Activated T-cell treated with anti-CD3 and anti-CD28 coated beads for 4 hours (primary cell): ENCODE data around the gene HIRIP3.
"Not testable (repeated sequence)": the region's sequence is repeated elsewhere in the genome, so short reads cannot be mapped to it uniquely, and the experiment has no call there.

Experiments
- DNase-seq: peaks from one replicate; pipeline ENCODE4 v3.0.0-alpha.2; 2020

The HIRIP3 gene

DNA sequence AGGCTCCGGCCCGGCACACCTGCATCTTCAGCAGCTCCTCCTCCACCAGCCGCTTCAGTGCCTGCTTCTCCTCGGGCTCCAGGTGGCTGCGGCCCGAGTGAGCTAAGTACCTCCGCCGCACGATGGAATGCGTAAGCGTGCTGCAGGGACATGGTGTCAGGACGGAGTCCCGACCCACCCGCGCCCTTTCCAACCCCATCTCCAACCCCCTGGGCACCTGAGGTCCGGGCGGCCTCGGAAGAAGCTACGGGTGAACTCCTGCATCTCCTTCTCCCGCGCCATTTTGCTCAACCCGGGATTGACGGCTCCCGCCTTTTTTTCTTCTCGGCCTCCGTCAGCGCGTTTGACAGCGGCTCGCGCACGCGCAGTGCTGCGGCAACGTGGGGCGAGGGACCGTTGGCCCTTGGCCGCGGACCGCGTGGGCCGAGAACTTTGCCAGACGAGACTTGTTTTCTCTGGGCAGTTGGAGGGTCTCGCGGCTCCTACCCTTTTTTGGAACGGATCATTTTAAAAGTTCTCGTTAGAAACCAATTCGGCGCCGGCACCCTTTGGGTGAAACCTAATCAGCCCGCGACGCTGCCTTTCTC lies at the start of gene HIRIP3:
Gene HIRIP3 (minus strand): TSS at position 294 of the 587 bp plus-strand sequence. CDS start 12 bp downstream, at position 282.
- peak; percentile 69 for DNase-seq

GRCh38 chr16:30041841-30042240 lies 46.4 kb upstream of the HIRIP3 start:
- DNase-seq, result no peak

DNA sequence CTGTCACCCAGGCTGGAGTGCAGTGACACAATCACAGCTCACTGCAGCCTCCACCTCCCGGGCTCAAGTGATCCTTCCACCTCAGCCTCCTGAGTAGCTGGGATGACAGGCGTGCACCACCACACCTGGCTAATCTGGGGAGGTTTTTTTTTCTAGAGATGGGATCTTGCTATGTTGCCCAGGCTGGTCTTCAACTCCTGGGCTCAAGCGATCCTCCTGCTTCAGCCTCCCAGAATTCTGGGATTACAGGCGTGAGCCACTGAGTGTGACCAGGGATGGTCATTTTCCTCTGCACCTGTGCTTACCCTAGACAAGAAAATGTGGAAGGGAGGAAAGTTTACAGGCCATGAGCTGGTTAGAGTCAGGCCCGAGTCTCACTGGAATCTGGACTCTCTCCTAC lies 45.3 kb upstream of the HIRIP3 start:
- not testable (repeated sequence) for DNase-seq

DNA sequence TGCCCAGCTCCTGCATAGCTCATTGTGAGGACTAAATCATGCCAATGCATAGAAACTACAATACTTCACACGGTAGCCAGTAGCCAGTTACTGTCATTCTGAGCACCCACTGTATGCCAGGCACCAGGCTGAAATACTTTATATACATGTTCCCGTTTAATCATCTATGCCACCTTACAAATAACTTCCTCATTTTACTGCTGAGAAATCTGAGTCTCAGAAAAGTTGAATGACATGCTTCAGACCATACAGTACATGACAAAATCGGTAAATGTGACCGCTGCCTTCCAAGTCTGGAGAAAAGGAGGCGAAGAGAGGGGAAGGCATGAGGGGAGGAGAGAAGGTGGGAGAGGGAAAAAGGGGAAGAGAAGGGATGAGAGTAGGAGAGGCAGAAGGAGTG lies 44.8 kb upstream of the HIRIP3 start:
- no peak for DNase-seq

DNA sequence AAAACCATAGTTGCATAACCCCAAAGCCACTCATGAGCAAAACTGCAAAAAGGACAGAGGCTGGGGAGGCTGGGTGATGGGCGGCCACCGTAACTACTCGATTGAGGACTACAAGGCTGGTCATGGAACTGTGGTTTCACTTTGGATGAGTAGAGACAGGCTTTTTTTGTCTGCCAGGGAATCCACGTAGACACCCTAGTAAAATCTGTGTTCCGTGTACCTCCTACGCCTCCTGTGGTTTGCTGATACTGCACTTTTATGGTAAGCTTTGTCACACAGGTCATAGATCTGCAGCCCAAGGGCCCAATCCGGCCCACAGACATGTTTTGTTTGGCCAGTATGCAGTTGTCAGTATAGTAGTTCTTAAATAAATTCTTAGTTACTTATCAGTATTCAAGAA lies 37.9 kb upstream of the HIRIP3 start:
- DNase-seq, result no peak

DNA sequence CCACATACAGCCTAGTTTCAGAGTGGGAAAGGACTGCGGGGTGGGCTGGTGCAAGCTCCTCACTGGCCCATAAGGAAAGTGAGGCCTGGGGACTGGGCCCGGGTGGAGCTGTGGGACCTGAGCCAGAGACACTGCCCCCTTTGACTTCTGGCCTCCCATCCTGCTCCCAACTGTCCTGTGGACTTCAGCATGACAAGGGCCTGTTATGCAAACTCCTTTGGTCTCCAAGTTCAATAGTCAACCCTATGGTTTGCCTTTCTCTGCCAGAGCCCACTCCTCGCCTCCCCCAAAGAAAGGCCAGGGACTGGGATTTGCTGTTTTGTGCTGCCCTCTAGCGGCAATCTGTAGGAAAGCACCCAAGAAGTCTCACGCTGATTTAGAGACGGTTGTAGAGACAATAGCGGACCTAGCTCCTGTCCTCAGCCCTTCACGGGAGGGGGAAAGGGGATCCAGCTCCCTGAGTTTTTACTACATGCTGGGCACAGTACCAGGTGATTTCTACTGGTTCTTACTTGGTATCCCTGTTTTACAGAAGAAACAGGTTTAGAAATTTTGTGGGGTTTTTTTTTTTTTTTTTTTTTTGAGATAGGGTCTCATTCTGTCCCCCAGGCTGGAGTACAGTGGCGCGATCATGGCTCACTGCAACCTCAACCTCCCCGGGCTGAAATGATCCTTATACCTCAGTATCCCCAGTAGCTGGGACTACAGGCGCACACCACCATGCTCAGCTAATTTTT lies 36.8 kb upstream of the HIRIP3 start:
- DNase-seq, result peak; percentile 46

GRCh38 chr16:30031477-30031918 lies 36.1 kb upstream of the HIRIP3 start:
- no peak for DNase-seq

DNA sequence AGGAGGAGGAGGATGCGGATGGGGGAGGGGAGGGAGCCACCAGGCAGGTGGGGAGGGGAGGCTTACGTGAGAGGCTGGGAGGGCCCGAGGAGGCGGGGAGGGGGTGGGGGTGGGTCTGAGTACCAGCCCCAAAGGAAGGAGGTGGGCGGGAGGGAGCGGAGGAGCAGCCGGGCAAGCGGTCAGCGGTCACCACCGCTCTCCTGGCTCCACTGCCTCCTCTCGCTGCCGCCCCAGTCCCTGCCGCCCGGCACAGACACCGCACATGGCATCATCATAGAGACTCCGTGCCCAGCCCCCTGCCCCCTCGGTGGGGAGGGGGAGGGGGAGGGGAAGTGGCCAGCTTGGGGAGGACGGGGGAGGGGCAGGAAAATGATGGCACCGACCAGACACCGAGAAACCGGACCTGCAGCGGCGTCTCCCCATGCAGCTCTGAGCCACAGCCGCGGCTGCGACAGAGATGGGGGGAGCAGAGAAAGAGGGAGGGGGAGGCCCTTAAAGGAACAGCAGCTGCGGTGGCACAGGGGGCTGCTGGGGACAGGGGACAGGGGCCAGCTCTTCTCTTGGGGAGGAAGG lies 35.5 kb upstream of the HIRIP3 start, which contains the start of gene TLCD3B:
Gene TLCD3B (minus strand): TSS at position 431 of the 573 bp plus-strand sequence. CDS start 744 bp downstream, outside the sequence.
- DNase-seq, result no peak

DNA sequence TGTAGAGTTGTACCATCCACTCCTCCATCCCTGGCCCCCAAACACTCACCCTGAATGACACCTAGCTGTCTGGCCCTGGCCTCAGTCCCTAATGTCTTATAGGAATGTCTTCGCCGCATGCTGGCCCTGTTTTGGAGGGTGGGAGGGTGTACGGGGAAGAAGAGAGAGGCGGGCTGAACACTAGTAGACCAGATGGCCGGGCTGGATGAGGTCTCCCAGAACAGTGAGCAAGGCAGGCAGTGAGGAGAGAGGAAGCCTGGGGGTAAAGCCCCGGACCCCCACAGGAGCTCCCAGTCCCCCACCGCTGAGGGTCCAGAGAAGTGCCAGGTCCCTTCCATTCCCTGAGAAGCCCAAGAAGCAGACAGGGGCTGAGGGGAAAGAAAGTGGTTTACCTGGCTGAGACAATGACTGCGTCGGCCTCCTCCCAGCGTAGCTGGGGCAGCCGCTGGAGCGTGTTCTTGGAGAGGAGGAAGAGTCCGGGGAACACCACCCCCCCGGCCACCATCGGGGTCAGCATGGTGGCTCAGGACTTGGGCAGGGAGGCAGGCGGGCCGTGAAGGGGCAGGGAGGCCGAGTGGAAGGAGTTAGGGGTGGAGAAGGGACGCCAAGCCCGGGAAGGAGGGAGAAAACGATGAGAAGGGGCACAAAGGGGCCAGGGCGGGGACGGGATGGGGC lies 34.7 kb upstream of the HIRIP3 start:
- no peak for DNase-seq

GRCh38 chr16:30028438-30029076 lies 33.1 kb upstream of the HIRIP3 start:
- no peak for DNase-seq

DNA sequence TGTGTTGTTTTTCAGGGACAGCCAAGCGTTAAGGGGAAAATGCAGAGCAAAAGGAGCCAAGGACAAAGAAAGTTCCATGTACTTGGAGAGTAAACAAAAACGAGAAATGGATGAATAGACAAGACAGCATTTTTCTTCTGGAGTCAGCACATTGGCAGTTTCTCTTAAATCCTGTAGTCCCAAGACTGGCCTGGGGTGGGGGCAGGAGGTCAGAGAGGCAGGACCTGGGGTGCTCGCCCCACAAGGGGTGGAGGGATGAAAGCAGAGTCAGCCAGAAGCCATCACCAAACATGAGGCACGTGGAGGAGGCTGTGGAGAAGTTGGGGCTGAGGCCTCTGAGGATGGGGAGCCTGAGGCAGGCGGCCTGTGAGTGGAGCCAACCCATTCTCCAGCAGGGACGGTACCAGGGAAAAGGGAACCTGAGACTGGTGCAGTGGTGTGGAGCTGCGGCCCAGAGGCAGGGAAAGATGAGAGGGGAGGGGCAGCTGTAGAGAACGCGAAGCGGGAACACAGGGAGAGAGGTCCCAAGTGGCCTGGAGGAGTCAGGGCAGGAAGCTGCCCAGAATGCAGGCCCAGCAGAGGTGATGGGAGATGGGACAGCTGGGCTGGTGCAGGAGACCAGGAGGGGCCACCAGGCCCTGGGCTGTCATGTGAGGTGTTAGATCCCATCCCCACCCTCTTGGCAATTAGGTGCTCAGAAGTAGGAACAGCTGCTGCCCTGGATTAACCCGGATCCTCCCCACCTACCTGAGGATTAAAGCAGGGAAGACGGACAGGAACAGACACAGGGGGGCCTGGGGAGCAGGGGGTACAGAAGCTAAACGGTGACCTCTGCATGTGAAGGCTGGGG lies 32.4 kb upstream of the HIRIP3 start:
- no peak for DNase-seq

DNA sequence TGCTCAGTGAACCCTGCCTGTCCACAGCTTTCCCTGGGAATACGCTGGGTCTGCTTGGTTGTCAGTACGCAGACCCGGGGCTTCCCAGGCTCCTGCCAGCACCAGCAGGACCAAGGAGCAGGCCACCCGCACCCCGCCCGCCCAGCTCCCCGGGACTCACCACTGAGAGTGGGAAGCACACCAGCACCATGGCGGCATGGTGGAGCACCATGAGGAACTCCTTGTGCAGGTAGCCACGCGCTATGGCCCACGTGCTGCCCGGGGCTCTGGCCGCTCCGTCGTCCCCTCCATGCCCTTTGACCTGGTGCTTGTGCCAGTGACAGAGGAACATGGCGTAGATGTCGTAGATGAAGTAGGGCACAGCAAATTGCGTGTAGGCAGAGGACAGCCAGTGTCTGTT lies 31.0 kb upstream of the HIRIP3 start:
- DNase-seq, result no peak

- DNase-seq, result no peak
Observed at GRCh38 chr16:30025574-30025973, 30.2 kb upstream of the HIRIP3 start.

- DNase-seq, result no peak
Observed at GRCh38 chr16:30025156-30025555, 29.7 kb upstream of the HIRIP3 start.

DNA sequence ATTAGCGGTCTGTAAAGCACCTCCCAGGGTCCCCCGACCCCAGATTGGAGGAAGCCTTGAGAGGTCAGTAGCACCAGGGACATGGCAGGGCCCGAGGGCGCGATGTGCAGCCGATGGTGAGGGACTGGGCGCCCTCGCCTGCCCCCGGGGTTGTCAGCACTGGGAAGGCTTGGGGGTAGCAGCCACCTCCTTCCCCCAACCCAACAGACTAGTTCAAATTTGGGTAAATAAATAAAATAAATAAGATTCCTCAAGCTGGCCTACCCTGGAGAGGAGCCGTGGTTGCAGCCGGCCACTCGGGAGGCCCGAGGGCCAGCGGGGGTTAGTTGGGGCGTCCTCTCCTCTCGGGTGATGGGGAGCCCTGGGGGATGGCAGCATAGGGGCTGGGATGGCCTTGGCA lies 29.0 kb upstream of the HIRIP3 start:
- no peak for DNase-seq

- DNase-seq, result no peak
Observed at GRCh38 chr16:30023586-30023985, 28.2 kb upstream of the HIRIP3 start.

DNA sequence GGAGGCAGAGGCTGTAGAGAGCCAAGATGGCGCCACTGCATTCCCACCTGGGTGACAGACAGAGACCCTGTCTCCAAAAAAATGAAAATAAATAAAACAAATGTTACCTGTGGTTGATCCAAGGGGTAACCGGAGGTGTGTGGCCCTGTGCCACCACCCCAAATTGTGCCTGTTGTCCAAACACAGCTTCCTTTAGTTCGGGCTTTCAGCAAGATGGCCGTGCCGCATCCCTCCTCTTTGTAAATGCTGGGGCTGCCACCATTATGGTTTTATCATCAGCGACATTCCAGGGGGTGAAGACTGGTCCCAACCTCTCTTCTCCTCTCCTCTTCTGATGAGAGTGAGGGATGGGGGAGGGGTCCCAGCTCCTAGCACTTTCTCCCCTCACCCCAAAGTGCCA lies 27.5 kb upstream of the HIRIP3 start, which contains the start of gene C16orf92:
Gene C16orf92 (plus strand): TSS at position 312 of the 400 bp plus-strand sequence. CDS start 143 bp downstream, outside the sequence.
- no peak for DNase-seq

DNA sequence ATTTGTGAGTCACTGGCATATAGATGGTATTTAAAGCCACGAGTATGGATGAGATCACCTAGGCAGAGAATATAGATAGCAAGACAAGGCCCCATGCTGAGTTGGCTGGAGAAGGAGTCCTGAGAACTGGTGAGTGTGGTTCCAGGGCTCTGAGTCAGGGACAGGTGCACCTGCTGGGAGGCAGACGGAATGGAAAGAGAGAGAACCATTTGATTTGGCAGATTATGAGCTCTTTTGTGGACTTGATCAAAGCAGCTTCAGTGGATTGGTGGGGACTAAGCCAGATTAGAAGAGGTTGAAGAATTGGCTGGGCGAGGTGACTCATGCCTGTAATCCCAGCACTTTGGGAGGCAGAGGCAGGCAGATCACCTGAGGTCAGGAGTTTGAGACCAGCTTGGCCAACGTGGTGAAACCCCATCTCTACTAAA lies 23.3 kb upstream of the HIRIP3 start:
- DNase-seq, result no peak

GRCh38 chr16:30017937-30018336 lies 22.5 kb upstream of the HIRIP3 start:
- DNase-seq, result not testable (repeated sequence)

- no peak for DNase-seq
Observed at GRCh38 chr16:30017277-30017656, 21.9 kb upstream of the HIRIP3 start.

DNA sequence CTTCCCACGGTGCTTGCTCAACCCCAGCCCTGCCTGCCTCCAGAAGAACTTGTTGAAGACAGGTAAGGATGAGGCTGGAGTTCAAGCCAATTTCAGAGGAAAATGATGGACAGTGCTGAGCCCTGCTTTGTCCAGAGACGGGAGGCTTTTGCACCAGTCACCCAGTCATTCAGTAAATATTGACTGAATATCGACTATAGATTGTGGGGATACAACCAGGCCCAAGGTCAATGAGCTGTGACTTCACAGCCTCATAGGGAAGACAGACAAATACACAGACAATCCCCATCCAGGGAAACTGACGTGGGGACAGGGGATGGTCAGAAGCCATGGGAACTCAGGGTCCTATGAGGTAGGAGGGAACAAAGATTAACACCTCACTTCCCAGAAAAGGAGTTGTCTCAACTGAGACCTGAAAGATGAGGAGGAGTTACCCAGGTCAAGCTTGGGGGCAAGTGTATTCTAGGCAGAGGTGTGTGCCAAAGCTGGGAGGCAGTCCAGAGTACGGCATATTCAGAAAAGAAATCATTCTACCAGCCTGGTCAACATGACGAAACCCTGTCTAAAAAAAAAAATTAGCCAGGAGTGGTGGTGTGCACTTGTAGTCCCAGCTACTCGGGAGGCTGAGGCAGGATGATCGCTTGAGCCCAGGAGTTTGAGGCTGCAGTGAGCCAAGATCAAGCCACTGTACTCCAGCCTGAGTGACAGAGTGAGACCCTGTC lies 21.3 kb upstream of the HIRIP3 start:
- DNase-seq, result no peak
